Ammon's horn (tissue), 1 donor: ENCODE data around the gene DHX58.
A peak's percentile ranks its signal among the peaks of the same experiment; 100 is the strongest.
"Not testable (repeated sequence)": the region's sequence is repeated elsewhere in the genome, so short reads cannot be mapped to it uniquely, and the experiment has no call there.

Experiments used
- DNase-seq: peaks from one replicate; pipeline ENCODE4 v3.0.0-alpha.2; 2016; ENCODE audit warnings: low spot score

The DHX58 gene

GRCh38 chr17:42112552-42113176, at the start of gene DHX58:
TSS of gene DHX58 (minus strand) at chr17:42112714. CDS start at chr17:42111892, 822 bp downstream.
- DNase-seq: peak; percentile 91

DNA sequence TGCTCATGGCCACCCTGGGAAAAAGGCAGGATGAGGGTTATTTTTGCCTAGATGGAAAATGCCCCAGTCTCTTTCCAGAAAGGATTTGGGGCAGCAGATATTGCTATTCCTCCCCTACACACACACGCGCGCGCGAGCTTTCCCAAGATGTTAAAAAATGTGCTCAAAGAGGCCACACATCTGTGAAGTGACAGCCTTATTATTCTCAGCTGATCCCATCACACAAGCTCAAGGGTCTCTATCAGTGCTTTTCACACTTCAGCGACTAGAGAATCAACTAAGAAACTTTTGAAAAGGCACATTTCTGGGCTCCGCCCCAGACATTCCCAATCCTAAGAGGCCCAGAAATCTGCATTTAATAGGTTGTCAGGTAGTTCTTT, 48.0 kb upstream of the DHX58 start:
- no peak for DNase-seq

- DNase-seq: no peak
Observed at GRCh38 chr17:42159796-42160530, 47.4 kb upstream of the DHX58 start.

DNA sequence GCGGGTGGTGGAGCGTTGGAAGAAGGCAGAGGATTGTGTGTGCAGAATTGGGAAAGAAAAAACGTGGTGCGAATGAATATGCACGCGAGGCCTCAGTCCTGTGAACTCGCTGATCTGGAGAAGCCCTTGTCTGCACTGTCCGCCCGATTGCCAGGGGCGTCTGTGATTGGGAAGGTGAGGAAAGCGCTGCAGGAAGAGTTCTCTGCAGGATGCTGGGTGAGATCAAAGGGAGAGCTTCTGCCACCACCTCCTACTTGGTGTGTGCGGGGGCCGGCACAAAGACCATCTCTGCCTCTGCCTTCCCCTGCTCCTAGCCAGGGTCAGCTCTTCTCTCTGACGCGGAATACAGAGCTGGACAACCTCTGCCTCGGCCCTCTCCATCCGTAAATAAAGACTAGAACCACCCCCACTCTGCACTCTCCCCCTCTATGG, 43.1 kb upstream of the DHX58 start:
- no peak for DNase-seq

GRCh38 chr17:42153919-42154742, 41.6 kb upstream of the DHX58 start:
- DNase-seq: no peak

GRCh38 chr17:42146911-42147607, 34.5 kb upstream of the DHX58 start:
- DNase-seq: no peak

- not testable (repeated sequence) for DNase-seq
Observed at GRCh38 chr17:42143138-42143537, 30.6 kb upstream of the DHX58 start.

GRCh38 chr17:42142371-42142896, 29.9 kb upstream of the DHX58 start:
- DNase-seq: peak; percentile 59

DNA sequence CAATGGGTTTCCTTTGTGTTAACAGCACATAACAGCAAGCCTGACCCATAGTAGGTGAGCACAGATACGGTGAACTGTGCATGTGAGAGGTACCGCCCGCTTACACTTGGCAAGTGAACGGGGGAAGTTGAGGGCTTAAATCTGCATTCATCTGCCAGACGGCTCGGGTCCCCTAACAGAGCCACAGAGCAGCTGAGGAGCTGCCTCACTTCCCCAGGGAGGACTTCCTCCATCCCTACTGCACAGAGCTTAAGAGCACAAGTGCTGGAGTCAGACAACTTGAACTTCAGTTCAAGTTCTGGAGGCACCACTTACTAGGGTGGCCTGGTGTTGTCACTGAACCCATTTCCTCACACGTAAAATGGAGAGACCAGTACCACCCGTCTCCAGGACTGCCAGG, 28.9 kb upstream of the DHX58 start:
- no peak for DNase-seq

GRCh38 chr17:42140690-42141089, 28.2 kb upstream of the DHX58 start:
- DNase-seq: not testable (repeated sequence)

DNA sequence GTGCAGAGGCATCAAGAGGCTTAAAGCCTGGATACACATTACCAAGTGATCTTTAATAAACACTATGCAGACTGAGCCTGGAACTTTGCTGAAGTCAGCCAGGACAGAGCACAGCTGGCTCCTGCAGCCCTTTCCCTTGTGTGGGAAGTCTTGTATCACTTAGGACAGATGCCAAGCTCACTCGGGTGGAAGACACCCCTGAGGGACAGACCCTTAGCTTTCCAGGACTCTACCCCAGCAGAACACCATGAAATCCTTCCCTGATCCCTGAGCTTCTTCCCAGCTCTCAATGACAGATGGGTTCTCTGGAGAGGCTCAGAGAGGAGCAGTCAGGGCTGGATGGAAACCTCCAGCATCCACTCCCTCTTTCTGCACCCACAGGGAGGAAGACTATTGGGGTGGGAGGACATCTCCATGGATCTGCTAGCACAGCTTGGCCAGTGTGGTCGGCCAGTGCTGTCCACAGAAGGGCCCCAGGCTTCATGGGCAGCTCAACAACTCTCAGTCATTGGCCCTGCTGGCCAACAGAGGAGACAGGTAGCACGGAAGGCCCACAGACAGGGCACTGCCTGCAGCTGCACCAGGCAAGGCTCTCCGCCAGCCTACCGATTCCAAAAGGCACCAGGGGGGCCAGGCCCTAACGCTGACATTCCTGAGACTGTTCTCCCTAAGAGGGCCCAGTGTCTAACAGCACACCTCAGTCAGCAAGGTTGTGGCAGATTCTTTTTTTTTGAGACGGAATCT, 26.4 kb upstream of the DHX58 start:
- DNase-seq: no peak

GRCh38 chr17:42136654-42137051, 24.1 kb upstream of the DHX58 start:
- DNase-seq: no peak

- DNase-seq: no peak
Observed at GRCh38 chr17:42135664-42136653, 23.4 kb upstream of the DHX58 start.

DNA sequence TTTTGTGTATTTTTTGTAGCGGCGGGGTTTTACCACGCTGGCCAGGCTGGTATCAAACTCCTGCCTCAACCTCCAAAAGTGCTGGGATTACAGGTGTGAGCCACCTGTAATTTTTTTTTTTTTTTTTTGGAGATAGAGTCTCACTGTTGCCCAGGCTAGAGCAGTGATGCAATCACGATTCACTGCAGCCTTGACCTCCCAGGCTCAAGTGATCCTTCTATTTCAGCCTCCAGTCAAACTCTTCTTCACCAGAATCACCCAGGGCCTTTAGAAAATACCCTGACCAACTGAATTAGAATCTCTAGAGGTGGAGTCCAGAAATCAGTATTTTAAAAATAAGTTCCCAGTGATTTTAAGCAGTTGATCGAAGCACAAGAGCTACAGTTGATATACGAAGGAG, 22.6 kb upstream of the DHX58 start:
- DNase-seq: no peak

- DNase-seq: no peak
Observed at GRCh38 chr17:42133461-42134041, 21.0 kb upstream of the DHX58 start.

DNA sequence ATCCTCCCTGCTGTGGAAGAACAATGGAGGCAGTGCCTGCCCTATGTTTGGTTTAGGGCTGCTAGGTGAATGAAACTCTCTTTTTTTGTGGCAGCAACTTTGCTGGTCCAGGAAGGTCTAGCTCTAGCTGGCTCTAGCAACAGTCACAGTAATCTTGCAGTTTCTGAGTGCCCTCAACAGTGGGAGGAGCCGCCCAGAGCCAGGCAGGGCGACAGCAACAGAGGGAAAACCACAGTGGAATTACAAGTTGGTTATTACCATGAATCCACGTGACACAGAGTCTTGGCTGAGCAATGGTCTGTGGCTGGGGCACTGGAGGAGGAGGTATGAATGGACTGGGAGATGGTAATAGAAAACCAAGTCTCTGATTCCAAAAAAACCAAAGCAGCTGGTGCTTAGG, 20.4 kb upstream of the DHX58 start:
- DNase-seq: peak; percentile 91

DNA sequence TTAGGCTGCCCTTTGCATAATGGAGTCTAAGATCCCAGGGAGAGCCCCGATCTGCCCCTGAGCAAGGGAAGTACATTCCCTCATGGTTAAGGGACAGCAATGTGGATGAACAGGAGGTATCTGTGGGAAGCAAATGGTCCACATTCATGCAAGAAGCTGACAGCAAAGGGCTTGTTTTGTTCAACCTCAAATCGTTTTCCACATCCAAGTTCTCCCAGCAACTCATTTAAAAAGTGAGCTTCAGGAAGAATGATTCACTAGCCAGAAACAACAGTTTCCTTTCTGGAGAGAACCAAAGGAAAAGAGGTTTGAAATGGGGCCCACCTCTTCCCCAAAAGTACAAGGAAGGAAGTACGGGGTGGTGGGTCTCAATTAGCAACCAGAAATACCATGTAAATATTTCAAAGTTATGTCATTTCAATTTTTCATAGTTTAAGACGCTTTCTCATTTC, 19.5 kb upstream of the DHX58 start:
- no peak for DNase-seq

DNA sequence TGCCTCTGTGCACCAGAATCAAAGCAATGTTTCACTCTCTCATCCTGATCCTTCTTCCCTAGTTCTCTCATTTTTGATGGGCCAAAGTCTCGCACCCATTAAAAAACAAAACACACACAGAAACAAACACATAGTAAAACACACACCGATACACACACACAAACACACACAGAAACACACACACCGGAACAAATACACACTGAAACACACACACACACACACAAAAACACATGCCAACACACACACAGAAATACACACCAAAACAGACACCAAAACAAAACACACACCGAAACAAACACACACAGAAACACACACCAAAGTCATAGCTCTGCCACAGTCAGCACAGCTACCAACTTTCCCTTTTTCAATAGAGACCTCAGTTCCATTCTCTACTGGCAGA, 18.7 kb upstream of the DHX58 start:
- no peak for DNase-seq

- DNase-seq: no peak
Observed at GRCh38 chr17:42130310-42130936, 17.9 kb upstream of the DHX58 start.
